ENCODE results near the gene ABHD4.

DNA sequence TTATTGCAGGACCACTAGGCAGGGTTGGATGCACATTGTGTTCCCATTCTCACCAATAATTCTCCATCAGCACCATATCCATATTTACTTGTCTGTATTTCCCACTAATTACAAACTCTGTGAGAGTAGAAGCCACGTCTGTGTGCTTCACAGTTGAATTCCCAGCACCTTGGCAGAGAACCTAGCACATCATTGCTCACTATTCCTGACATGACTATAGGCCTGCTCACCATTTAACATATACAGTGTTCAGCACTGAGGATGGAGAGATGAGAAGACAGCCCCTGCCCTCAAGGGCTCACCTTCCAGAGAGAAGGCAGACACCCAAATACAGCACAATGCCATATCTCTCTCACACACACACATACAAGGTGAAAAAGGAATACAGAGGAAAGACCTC lies 14.1 kb upstream of the ABHD4 start:
- TF ChIP-seq, protein P1, sequence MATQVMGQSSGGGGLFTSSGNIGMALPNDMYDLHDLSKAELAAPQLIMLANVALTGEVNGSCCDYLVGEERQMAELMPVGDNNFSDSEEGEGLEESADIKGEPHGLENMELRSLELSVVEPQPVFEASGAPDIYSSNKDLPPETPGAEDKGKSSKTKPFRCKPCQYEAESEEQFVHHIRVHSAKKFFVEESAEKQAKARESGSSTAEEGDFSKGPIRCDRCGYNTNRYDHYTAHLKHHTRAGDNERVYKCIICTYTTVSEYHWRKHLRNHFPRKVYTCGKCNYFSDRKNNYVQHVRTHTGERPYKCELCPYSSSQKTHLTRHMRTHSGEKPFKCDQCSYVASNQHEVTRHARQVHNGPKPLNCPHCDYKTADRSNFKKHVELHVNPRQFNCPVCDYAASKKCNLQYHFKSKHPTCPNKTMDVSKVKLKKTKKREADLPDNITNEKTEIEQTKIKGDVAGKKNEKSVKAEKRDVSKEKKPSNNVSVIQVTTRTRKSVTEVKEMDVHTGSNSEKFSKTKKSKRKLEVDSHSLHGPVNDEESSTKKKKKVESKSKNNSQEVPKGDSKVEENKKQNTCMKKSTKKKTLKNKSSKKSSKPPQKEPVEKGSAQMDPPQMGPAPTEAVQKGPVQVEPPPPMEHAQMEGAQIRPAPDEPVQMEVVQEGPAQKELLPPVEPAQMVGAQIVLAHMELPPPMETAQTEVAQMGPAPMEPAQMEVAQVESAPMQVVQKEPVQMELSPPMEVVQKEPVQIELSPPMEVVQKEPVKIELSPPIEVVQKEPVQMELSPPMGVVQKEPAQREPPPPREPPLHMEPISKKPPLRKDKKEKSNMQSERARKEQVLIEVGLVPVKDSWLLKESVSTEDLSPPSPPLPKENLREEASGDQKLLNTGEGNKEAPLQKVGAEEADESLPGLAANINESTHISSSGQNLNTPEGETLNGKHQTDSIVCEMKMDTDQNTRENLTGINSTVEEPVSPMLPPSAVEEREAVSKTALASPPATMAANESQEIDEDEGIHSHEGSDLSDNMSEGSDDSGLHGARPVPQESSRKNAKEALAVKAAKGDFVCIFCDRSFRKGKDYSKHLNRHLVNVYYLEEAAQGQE (IDR thresholded peaks at IDR 0.05): no peak
- TF ChIP-seq EP300 (IDR thresholded peaks at IDR 0.05): no peak
- TF ChIP-seq, protein P2, sequence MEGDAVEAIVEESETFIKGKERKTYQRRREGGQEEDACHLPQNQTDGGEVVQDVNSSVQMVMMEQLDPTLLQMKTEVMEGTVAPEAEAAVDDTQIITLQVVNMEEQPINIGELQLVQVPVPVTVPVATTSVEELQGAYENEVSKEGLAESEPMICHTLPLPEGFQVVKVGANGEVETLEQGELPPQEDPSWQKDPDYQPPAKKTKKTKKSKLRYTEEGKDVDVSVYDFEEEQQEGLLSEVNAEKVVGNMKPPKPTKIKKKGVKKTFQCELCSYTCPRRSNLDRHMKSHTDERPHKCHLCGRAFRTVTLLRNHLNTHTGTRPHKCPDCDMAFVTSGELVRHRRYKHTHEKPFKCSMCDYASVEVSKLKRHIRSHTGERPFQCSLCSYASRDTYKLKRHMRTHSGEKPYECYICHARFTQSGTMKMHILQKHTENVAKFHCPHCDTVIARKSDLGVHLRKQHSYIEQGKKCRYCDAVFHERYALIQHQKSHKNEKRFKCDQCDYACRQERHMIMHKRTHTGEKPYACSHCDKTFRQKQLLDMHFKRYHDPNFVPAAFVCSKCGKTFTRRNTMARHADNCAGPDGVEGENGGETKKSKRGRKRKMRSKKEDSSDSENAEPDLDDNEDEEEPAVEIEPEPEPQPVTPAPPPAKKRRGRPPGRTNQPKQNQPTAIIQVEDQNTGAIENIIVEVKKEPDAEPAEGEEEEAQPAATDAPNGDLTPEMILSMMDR (IDR thresholded peaks at IDR 0.05): no peak
- no peak for TF ChIP-seq ZSCAN20 (CRISPR knock-in tag; IDR thresholded peaks at IDR 0.05)

Data from A549 (cell line).